ENCODE results near the gene KCTD21.

KCTD21 gene

DNA sequence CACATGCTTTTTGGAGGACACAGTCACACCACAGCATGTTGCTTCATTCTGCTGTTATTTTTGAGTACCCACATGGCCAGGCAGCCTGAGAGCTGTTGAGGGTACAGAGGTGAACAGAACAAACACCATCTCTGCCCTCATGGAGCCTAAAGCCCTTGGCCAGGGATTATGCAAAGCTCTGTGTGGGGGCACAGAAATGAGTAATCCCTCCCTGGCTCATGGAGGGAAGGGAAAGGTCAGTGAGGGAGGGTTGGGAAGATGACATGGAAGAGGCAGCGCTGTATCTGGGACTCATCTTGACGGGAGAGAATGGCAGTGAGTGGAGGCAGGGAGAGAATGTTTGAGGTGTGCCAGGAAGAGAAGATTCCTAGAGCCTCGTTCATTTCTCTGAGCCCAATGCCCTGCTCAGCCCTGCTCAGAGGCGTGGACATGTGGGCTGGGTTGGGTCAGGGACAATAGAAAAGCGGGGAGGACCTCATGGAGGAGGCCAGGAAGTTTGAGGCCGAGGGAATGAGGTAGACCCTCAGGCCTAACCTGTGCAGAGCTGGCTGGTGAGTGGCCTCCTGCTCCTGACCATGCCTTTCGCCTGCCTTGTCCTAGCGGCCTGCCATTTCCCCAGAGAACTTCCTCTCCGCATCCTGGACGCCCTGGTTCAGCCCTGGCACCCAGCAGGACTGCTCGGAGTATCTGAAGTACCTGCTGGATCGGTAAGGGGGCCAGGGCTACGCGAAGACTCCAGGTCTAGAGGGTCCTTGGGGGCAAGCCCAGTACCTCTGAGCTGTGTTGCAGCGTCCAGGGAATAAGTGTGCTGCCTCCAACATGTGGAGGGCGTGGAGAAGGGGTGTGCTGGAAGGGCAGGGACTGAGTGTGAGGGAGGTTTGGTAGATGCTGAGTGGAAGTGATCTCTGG is 20.1 kb upstream of the KCTD21 start:
- TF ChIP-seq, protein P1, sequence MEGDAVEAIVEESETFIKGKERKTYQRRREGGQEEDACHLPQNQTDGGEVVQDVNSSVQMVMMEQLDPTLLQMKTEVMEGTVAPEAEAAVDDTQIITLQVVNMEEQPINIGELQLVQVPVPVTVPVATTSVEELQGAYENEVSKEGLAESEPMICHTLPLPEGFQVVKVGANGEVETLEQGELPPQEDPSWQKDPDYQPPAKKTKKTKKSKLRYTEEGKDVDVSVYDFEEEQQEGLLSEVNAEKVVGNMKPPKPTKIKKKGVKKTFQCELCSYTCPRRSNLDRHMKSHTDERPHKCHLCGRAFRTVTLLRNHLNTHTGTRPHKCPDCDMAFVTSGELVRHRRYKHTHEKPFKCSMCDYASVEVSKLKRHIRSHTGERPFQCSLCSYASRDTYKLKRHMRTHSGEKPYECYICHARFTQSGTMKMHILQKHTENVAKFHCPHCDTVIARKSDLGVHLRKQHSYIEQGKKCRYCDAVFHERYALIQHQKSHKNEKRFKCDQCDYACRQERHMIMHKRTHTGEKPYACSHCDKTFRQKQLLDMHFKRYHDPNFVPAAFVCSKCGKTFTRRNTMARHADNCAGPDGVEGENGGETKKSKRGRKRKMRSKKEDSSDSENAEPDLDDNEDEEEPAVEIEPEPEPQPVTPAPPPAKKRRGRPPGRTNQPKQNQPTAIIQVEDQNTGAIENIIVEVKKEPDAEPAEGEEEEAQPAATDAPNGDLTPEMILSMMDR (conservative IDR thresholded peaks at IDR 0.05) = no peak
- no peak for TF ChIP-seq ZFX (IDR thresholded peaks at IDR 0.05)
- no peak overlapping the region for H3K27ac ChIP-seq

DNA sequence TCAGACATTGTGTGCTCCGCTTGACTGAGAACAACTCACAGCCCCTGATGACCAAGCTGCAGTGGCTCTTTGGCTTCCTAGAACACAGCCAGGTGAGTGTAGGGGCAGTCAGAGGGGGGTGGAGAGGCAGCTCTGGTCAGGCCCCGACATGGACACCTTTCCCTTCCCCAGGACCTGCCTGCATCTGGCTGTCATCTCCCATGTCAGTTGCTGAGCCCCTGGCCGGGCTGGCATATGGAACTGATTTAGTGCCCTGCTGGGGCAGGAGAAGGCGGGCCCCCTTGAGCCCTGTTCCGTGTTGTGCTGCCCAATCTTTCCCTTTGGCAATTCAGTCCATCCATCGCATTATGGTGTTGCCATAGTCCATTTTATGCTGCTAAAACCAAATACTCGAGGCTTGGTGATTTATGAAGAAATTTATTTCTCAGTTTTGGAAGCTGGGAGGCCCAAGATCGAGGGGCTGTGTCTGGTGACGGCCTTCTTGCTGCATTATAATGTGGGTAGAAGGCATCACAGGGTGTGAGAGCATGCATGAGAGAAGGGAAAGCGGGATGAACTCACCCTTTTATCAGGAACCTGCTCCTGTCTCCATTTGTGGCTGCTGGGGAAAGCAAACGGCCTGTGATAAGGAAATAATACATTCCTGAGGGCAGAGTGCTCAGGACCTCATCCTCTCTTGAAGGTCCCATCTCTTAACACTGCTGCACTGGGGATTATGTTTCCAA is 19.3 kb upstream of the KCTD21 start:
- H3K27ac ChIP-seq = no peak overlapping the region
- no peak for TF ChIP-seq ZFX (IDR thresholded peaks at IDR 0.05)
- TF ChIP-seq, protein P1 (conservative IDR thresholded peaks at IDR 0.05) = no peak

DNA sequence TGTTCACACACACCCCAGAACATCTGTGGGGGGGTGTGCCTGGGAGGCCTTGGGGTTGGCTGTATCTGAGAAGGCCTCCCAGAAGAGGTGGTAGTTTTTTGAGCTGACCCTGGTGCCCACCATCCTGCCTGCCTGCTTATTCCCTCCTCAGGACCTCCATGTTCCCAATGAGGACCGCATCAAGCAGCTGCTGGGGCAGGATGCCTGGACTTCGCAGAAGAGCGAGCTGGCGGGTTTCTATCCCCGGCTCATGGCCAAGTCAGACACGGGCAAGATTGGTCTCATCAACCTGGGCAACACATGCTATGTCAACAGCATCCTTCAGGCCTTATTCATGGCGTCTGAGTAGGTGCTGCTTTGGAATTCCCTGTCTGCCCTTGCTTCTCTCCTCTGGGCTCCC is 17.3 kb upstream of the KCTD21 start:
- TF ChIP-seq, protein P1 (conservative IDR thresholded peaks at IDR 0.05) = no peak
- TF ChIP-seq ZFX (IDR thresholded peaks at IDR 0.05) = no peak
- no peak overlapping the region for H3K27ac ChIP-seq

DNA sequence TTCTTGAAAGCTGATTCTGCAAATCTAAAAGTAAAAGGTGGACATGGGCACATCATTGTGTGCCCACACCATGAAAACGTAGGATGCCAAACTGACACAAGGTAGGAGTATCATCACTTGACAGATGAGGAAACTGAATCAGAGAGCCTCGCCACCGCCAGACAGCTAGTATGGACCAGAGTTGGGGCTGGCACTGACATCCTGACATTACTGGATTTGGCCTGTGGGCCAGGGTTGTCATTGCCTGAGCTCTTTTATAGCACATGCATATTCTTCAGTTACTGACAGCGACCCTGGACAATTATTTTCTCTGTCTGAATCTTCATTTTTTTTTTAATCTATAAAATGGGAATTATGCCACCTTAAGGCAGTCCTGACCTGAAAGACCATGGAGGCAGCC is 16.8 kb upstream of the KCTD21 start:
- no peak for TF ChIP-seq ZFX (IDR thresholded peaks at IDR 0.05)
- H3K27ac ChIP-seq = no peak overlapping the region

DNA sequence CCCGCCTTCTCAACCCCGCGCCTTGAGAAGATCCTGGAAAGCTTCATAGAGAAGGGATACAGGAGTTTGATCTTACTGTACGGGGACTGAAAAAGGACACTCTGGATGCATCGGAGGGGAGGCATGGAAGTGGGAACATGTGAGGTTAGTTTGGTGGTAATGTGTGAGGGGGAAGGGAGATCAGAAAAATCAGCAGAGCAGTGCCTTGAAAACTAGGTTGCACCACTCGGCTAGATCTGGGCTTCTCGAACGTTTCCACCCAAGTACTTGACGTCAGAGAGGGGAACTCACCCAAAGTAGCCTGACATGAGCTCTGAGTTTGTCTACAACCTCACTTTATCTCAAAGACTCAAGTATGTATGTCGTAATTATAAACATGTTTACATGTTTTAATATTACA is 14.8 kb upstream of the KCTD21 start:
- no peak overlapping the region for H3K27ac ChIP-seq
- TF ChIP-seq ZFX (IDR thresholded peaks at IDR 0.05) = no peak
- TF ChIP-seq, protein P1 (conservative IDR thresholded peaks at IDR 0.05) = no peak

DNA sequence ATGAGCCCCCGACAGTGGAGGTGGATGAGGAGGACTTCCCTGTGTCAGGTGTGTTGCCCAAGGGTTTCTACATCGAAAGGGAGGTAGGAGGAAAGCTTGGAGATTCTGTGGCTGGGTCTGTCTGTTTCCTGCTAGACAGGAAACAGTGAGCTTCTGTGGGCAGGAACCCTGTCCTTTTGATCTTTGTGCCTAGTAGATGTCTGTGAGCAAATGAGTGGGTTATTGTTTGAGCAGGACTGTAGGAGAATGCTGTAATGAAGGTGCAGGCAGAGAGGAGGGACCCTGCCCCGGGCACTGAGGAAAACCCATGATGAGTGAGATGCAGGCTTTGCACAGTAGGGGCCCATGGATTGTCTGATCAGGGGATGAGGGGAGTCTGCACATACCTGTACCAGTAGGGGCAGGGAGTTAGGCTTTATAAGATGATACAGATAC is 14.3 kb upstream of the KCTD21 start:
- H3K27ac ChIP-seq = no peak overlapping the region
- TF ChIP-seq, protein P1 (conservative IDR thresholded peaks at IDR 0.05) = no peak
- TF ChIP-seq ZFX (IDR thresholded peaks at IDR 0.05) = no peak

DNA sequence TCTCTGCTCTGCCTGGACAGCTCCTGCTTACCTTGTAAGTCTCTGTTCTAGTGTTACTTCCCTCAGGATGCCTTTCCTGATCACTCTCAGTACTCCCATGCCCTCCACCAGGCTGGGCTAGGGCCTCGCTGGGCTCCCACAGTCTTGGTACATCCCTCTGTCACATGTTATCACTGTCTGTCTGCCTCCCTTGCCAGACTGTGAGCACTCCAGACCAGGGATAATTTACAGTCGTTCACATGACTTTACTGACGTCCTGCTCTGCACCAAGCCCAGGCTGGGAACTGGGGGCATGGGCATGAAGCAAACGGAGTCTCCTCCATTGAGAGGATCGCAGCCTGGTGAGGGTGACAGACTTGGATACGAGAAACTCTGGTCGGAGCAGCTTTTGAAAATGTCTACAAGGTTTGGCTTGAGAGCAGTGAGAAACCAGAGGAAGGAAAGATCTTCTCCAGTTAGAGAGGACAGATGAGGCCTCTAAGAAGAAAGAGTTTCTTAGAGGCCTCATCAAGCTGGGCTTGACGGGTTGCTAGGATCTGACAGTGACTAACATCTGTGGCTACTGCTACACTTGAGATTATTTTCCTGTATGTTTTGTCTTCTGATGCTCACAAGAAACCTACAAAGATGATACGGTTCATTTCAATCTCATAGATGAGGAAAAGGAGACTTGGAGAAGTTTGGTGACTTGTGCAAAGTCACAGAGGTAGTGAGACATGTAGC is 12.8 kb upstream of the KCTD21 start:
- no peak overlapping the region for H3K27ac ChIP-seq
- TF ChIP-seq, protein P1 (conservative IDR thresholded peaks at IDR 0.05) = no peak
- TF ChIP-seq ZFX (IDR thresholded peaks at IDR 0.05) = no peak
